Stimulated activated naive CD8-positive, alpha-beta T cell treated with anti-CD3 and anti-CD28 coated beads, Interleukin-15, amount 100 ng/mL, for 72 hours (primary cell): ENCODE data around the gene RBM12.
A peak's percentile ranks its signal among the peaks of the same experiment; 100 is the strongest.

ENCODE experiments used
- ATAC-seq: fragments of 150-1000 bp; cut with Tn5 transposase; 2 replicates; pipeline ENCODE4 v1.10.0; 2021; ENCODE audit warnings: mild to moderate bottlenecking, moderate library complexity
- DNase-seq, 2 donors: peaks; one replicate each; pipeline ENCODE4 v3.0.0; 2021 to 2022
- H3K27ac Mint-ChIP-seq, 2 donors: one replicate each; pipeline ENCODE4 v1.8.0; 2022; ENCODE audit warnings: mild to moderate bottlenecking in 2 of 2, mixed read lengths in 2 of 2, moderate library complexity in 2 of 2
- H3K27me3 Mint-ChIP-seq: one replicate; pipeline ENCODE4 v1.8.0; 2022; ENCODE audit warnings: mixed read lengths
- H3K4me1 Mint-ChIP-seq: one replicate; pipeline ENCODE4 v1.8.0; 2022; ENCODE audit warnings: mild to moderate bottlenecking, mixed read lengths
- H3K4me3 Mint-ChIP-seq, 2 donors: one replicate each; pipeline ENCODE4 v1.8.0; 2022; ENCODE audit warnings: mild to moderate bottlenecking in 2 of 2, mixed read lengths in 2 of 2, moderate library complexity in 1 of 2
- H3K9me3 Mint-ChIP-seq, 2 donors: one replicate each; pipeline ENCODE4 v1.8.0; 2022; ENCODE audit warnings: mixed read lengths in 2 of 2

The RBM12 gene

DNA sequence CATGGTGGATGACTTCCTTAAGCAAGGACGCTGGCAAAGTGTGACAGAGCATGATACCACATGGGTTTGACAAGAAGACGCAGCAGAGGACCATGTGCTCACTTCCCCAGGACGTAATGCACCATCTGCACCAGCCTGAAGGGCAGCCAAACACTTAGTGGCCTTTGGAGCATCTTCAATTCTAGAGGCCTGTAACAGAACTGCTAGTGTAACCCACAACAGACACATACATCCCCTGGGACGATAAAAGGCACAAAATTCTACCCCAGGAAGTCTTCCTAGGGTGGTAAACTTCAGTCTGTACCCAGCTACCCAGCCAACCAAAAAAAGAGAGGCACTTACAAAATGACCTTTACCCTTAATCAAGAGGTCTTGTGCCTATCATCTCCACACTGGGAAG is 9.2 kb upstream of the RBM12 start:
- H3K4me3 Mint-ChIP-seq = no peak overlapping the region
- H3K9me3 Mint-ChIP-seq = no peaks in the 10 kb centered on the region
- peak in 1 of 2 donors; percentile 1 for DNase-seq
- no peaks in the 10 kb centered on the region for H3K27me3 Mint-ChIP-seq
- no peak overlapping the region for H3K27ac Mint-ChIP-seq
- H3K4me1 Mint-ChIP-seq = no peaks in the 10 kb centered on the region
- no peak for ATAC-seq

DNA sequence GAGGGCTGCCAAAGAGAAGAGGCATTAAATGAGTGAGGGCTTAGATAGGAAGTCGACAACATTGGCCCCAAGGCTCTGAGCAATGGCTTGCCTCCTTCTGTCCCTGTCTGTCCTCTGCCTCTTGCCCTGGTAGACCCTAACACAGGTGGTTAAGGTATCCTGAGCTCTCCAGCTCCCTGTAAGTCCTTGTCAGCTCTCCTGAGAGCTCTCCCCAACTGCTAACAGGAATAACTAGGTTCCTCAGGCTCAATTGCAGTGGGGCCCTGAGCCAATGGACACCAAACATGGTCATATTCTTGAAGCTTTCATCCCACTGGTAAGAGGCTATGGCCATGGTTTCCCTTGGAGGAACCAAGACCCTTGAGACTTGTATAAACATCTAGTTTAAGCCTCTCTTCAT is 5.0 kb upstream of the RBM12 start:
- peaks cover 6% of the 10 kb centered on the region for H3K4me1 Mint-ChIP-seq
- no peaks in the 10 kb centered on the region for H3K9me3 Mint-ChIP-seq
- DNase-seq = no peak
- ATAC-seq = no peak
- H3K27me3 Mint-ChIP-seq = no peaks in the 10 kb centered on the region
- H3K4me3 Mint-ChIP-seq = no peak overlapping the region
- H3K27ac Mint-ChIP-seq = no peak overlapping the region

GRCh38 chr20:35669221-35669620 is 4.5 kb upstream of the RBM12 start:
- no peak for DNase-seq
- Mint-ChIP-seq H3K4me1 (peaks cover 7% of the 10 kb centered on the region), H3K27ac (no peak overlapping the region), H3K27me3 (no peaks in the 10 kb centered on the region), H3K4me3 (no peak overlapping the region), H3K9me3 (no peaks in the 10 kb centered on the region)
- no peak for ATAC-seq

- H3K27me3 Mint-ChIP-seq = no peaks in the 10 kb centered on the region
- H3K9me3 Mint-ChIP-seq = no peaks in the 10 kb centered on the region
- H3K4me3 Mint-ChIP-seq = peak overlapping the region in 1 of 2 donors; percentile 10
- peaks cover 19% of the 10 kb centered on the region for H3K4me1 Mint-ChIP-seq
- ATAC-seq = no peak
- no peak for DNase-seq
- H3K27ac Mint-ChIP-seq = no peak overlapping the region
Measured at GRCh38 chr20:35665949-35666288, 1.2 kb upstream of the RBM12 start.

- peaks cover 40% of the 10 kb centered on the region for H3K4me1 Mint-ChIP-seq
- H3K27me3 Mint-ChIP-seq = no peaks in the 10 kb centered on the region
- peak overlapping the region; percentile 94 to 99 for H3K27ac Mint-ChIP-seq
- peak overlapping the region; percentile 92 to 98 for H3K4me3 Mint-ChIP-seq
- no peaks in the 10 kb centered on the region for H3K9me3 Mint-ChIP-seq
- ATAC-seq = peak; percentile 71
- DNase-seq = peak; percentile 75 to 83
Measured at GRCh38 chr20:35663516-35664465, 909 bp downstream of the RBM12 start.

- no peaks in the 10 kb centered on the region for H3K9me3 Mint-ChIP-seq
- H3K4me3 Mint-ChIP-seq = peak overlapping the region; percentile 92 to 98
- DNase-seq (peak in 1 of 2 donors; percentile 23), ATAC-seq (no peak)
- peak overlapping the region; percentile 94 to 99 for H3K27ac Mint-ChIP-seq
- H3K4me1 Mint-ChIP-seq = peaks cover 48% of the 10 kb centered on the region
- no peaks in the 10 kb centered on the region for H3K27me3 Mint-ChIP-seq
Measured at GRCh38 chr20:35662551-35662950, 2.1 kb downstream of the RBM12 start.

DNA sequence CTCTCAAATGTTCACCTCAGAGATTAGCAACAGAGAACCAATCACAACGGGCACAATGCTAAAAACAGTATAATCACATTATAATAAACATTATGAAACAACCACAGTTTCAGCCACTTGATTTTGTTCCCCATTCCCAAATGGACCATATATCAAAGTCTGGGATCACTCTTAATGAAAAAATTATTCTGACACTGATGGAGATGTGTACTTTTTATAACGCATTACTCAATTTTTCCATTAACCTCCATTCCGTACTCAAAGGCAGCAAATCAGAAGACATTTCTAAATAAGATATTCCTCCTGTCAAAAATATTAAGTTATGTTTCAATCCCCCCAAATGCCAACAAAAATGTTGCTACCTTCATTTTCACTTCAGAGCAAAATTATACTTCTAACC is 2.8 kb downstream of the RBM12 start:
- H3K27ac Mint-ChIP-seq = peak overlapping the region; percentile 94 to 99
- H3K4me1 Mint-ChIP-seq = peaks cover 54% of the 10 kb centered on the region
- H3K27me3 Mint-ChIP-seq = no peaks in the 10 kb centered on the region
- no peak for DNase-seq
- no peak for ATAC-seq
- peak overlapping the region; percentile 92 to 98 for H3K4me3 Mint-ChIP-seq
- no peaks in the 10 kb centered on the region for H3K9me3 Mint-ChIP-seq

DNA sequence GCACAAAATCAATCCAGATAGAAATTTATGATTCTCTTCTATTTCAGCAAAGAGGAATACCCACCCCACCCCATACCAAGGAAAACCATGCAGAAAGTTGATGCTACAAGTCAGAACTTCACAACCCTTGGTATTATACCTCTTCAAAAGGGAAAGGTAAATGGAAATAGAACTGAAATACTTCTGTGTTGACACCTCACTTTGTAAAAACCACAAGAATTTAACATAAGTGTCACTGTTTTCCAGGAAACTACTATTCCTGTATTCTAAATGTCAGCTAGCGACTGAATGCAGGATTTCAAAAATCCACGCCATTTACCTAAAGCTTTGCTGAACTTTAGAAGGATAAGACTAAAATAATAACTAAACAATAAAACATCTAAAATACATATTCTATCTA is 3.6 kb downstream of the RBM12 start:
- ATAC-seq (no peak), DNase-seq (no peak)
- H3K27ac Mint-ChIP-seq = peak overlapping the region; percentile 93 to 94
- no peaks in the 10 kb centered on the region for H3K27me3 Mint-ChIP-seq
- peaks cover 62% of the 10 kb centered on the region for H3K4me1 Mint-ChIP-seq
- H3K4me3 Mint-ChIP-seq = peak overlapping the region; percentile 92 to 98
- no peaks in the 10 kb centered on the region for H3K9me3 Mint-ChIP-seq

GRCh38 chr20:35660122-35660937 is 4.4 kb downstream of the RBM12 start:
- Mint-ChIP-seq H3K4me3 (peak overlapping the region; percentile 92 to 98), H3K27me3 (no peaks in the 10 kb centered on the region), H3K27ac (peak overlapping the region; percentile 93 to 94), H3K4me1 (peaks cover 62% of the 10 kb centered on the region), H3K9me3 (no peaks in the 10 kb centered on the region)
- ATAC-seq = peak; percentile 36
- peak; percentile 14 to 26 for DNase-seq

GRCh38 chr20:35657271-35657670 is 7.4 kb downstream of the RBM12 start:
- DNase-seq (no peak), ATAC-seq (no peak)
- Mint-ChIP-seq H3K4me3 (peak overlapping the region; percentile 16 to 62), H3K9me3 (no peaks in the 10 kb centered on the region), H3K27ac (peak overlapping the region in 1 of 2 donors; percentile 28), H3K27me3 (no peaks in the 10 kb centered on the region), H3K4me1 (peaks cover 56% of the 10 kb centered on the region)

DNA sequence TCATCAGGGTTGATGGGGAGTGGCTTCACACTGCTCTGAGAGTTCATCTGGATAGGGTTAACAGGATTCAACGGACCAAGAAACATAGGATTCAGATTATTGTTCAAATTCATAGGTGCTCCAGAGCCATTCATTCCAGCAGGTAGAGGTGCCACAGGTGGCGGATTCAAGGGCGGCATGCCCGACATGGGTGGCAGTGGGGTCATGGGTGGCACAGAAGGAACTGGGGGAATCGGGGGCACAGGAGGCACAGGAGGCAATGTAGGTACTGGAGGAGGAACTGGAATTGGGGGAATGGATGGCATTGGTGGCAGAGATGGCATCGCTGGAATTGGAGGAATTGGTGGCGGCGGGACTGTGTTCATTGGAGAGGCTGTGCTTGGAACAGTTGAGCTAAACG is 10.3 kb downstream of the RBM12 start:
- ATAC-seq (no peak), DNase-seq (no peak)
- no peak overlapping the region for H3K27ac Mint-ChIP-seq
- H3K9me3 Mint-ChIP-seq = no peaks in the 10 kb centered on the region
- peaks cover 56% of the 10 kb centered on the region for H3K4me1 Mint-ChIP-seq
- no peaks in the 10 kb centered on the region for H3K27me3 Mint-ChIP-seq
- H3K4me3 Mint-ChIP-seq = no peak overlapping the region

- DNase-seq (no peak), ATAC-seq (no peak)
- peaks cover 52% of the 10 kb centered on the region for H3K4me1 Mint-ChIP-seq
- no peak overlapping the region for H3K27ac Mint-ChIP-seq
- H3K4me3 Mint-ChIP-seq = no peak overlapping the region
- no peaks in the 10 kb centered on the region for H3K27me3 Mint-ChIP-seq
- H3K9me3 Mint-ChIP-seq = no peaks in the 10 kb centered on the region
Measured at GRCh38 chr20:35653893-35654292, 10.8 kb downstream of the RBM12 start.

DNA sequence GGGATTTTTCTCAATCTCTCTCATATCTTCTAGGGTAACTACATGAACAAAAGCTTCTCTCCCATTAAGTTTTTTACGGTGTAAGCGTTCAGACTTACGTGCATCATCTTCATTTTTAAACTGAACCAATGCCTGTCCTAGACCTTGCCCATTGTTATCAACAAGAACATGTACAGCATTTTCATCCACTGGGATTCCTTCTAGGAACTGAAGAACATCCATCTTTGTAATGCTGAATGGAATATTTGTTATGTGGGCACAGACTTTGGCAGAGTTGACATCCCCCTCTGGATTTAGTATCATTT is 11.3 kb downstream of the RBM12 start:
- ATAC-seq = no peak
- Mint-ChIP-seq H3K4me1 (peaks cover 50% of the 10 kb centered on the region), H3K9me3 (no peaks in the 10 kb centered on the region), H3K27me3 (no peaks in the 10 kb centered on the region), H3K4me3 (no peak overlapping the region), H3K27ac (no peak overlapping the region)
- no peak for DNase-seq

DNA sequence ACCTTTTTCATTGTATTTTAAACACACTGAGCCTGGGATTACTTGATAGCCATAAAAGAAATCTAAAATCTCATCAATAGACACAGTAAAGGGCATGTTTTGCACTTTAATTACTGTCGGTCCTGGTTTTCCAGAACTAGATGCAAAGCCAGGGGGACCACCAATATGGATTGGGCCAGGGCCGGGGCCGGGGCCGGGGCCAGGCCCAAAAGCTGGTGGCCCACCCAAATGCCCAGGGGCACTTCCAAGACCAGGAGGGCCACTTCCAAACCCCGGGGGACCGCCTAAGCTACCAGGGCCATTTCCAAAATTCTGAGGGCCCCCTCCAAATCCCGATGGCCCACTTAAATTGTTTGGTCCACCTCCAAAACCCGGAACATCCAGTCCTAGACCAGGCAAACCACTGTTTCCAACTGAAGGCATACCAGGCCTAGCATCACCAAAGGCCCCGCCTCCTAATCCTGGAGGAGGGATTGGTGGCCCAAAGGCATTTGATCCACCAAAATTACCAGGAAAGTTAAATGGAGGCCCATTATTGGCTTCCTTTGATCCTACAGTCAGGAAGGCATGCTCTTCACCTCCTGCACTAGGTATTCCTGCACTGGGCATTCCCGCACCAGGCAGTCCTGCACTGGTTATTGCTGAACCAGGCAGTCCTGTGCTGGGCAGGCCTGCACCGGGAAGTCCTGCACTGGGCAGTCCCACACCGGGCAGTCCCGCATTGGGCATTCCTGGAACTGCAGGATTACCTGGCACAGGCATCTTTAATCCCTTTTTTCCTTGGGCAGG is 11.9 kb downstream of the RBM12 start:
- ATAC-seq (no peak), DNase-seq (no peak)
- no peak overlapping the region for H3K4me3 Mint-ChIP-seq
- no peaks in the 10 kb centered on the region for H3K9me3 Mint-ChIP-seq
- no peaks in the 10 kb centered on the region for H3K27me3 Mint-ChIP-seq
- no peak overlapping the region for H3K27ac Mint-ChIP-seq
- peaks cover 54% of the 10 kb centered on the region for H3K4me1 Mint-ChIP-seq

GRCh38 chr20:35651958-35652357 is 12.7 kb downstream of the RBM12 start:
- no peak overlapping the region for H3K27ac Mint-ChIP-seq

More at GRCh38 chr20:35651958-35652357, 12.7 kb downstream of the RBM12 start:
- H3K4me3 Mint-ChIP-seq = no peak overlapping the region
- H3K9me3 Mint-ChIP-seq = no peaks in the 10 kb centered on the region
- H3K4me1 Mint-ChIP-seq = peaks cover 48% of the 10 kb centered on the region
- ATAC-seq = no peak
- no peaks in the 10 kb centered on the region for H3K27me3 Mint-ChIP-seq
- DNase-seq = no peak
